Astrocyte (in vitro differentiated cells and primary cell): ENCODE measurements around the gene TMTC2.

ENCODE experiments used
- CTCF ChIP-seq: IDR thresholded peaks from 2 replicates; pipeline ENCODE4 v1.5.1; 2011; ENCODE audit warnings: low read depth, mild to moderate bottlenecking, inconsistent platforms, low read length, moderate library complexity; ENCODE audit not compliant: insufficient read depth
- EZH2 ChIP-seq: IDR thresholded peaks from 2 replicates; pipeline ENCODE4 v1.6.1; 2012; ENCODE audit warnings: mild to moderate bottlenecking, low read length, inconsistent platforms; ENCODE audit not compliant: insufficient read depth

- no peak for TF ChIP-seq CTCF
- no peak for TF ChIP-seq EZH2
Measured at GRCh38 chr12:83052890-83053541, 366.3 kb downstream of the TMTC2 start.
